ENCODE data around the gene CHRNB2.

Gene CHRNB2

GRCh38 chr1:154578058-154578418 lies 10.5 kb downstream of the CHRNB2 start:
- DNase-seq, result no peak

- no peak for DNase-seq
Observed at GRCh38 chr1:154579374-154579773, 11.8 kb downstream of the CHRNB2 start.

- DNase-seq, result no peak
Observed at GRCh38 chr1:154581766-154582165, 14.2 kb downstream of the CHRNB2 start.

GRCh38 chr1:154582885-154583284 lies 15.3 kb downstream of the CHRNB2 start:
- no peak for DNase-seq

GRCh38 chr1:154583773-154584172 lies 16.2 kb downstream of the CHRNB2 start:
- DNase-seq, result no peak

- DNase-seq, result no peak
Observed at GRCh38 chr1:154584267-154584994, 16.9 kb downstream of the CHRNB2 start.

GRCh38 chr1:154586231-154586630 lies 18.7 kb downstream of the CHRNB2 start:
- no peak for DNase-seq

GRCh38 chr1:154586641-154587040 lies 19.1 kb downstream of the CHRNB2 start:
- DNase-seq, result no peak

GRCh38 chr1:154589780-154590179 lies 22.2 kb downstream of the CHRNB2 start:
- peak in 1 of 51 donors; percentile 34 for DNase-seq

- DNase-seq, result no peak
Observed at GRCh38 chr1:154590756-154591155, 23.2 kb downstream of the CHRNB2 start.

- no peak for DNase-seq
Observed at GRCh38 chr1:154591206-154591605, 23.6 kb downstream of the CHRNB2 start.

- DNase-seq, result no peak
Observed at GRCh38 chr1:154593390-154593789, 25.8 kb downstream of the CHRNB2 start.

GRCh38 chr1:154594811-154595210 lies 27.2 kb downstream of the CHRNB2 start:
- no peak for DNase-seq

- no peak for DNase-seq
Observed at GRCh38 chr1:154595621-154596020, 28.0 kb downstream of the CHRNB2 start.

- DNase-seq, result peak in 7 of 51 donors; percentile 3 to 60 (median 28)
Observed at GRCh38 chr1:154598871-154599635, 31.5 kb downstream of the CHRNB2 start.

GRCh38 chr1:154599658-154600057 lies 32.1 kb downstream of the CHRNB2 start:
- DNase-seq, result peak in 4 of 51 donors; percentile 13 to 60 (median 34)

- no peak for DNase-seq
Observed at GRCh38 chr1:154603317-154603716, 35.7 kb downstream of the CHRNB2 start.

GRCh38 chr1:154605534-154605933 lies 38.0 kb downstream of the CHRNB2 start:
- no peak for DNase-seq

- DNase-seq, result peak in 2 of 51 donors; percentile 16 to 36
Observed at GRCh38 chr1:154607106-154607608, 39.6 kb downstream of the CHRNB2 start.

- DNase-seq, result peak in 50 of 51 donors; percentile 11 to 85 (median 65)
Observed at GRCh38 chr1:154607609-154608396, 40.2 kb downstream of the CHRNB2 start, which contains the start of gene ADAR. Gene ADAR (minus strand): TSS chr1:154608186. CDS start chr1:154608006, 180 bp downstream.

GRCh38 chr1:154608397-154609270 lies 41.1 kb downstream of the CHRNB2 start:
- DNase-seq, result peak in 39 of 51 donors; percentile 10 to 70 (median 31)
